MCF 10A (cell line): ENCODE measurements around the gene DOCK8. TPM values are rescaled to one million over a fixed set of nuclear protein-coding genes. Genes with fewer than 3 reads are reported as not detected.

Source experiments
- BruUV-seq: library from RNA; stranded (reverse); fragments of 400-500 nt; replicated peaks from 2 replicates; lab custom pipeline; 2021; lab: Mats Ljungman, UMichigan
- CTCF ChIA-PET: fragments of 300-600 bp; sonication (Branson Sonifier 250); formaldehyde crosslinking; extraction: SDS; loops from one replicate; lab custom pipeline; 2021; ENCODE audit warnings: antibody characterized with exemption, inconsistent platforms; lab: Yijun Ruan, JAX
- POLR2A ChIA-PET: fragments of 300-600, 350-650 bp; sonication (Branson Sonifier 250); formaldehyde crosslinking; extraction: SDS; loops from one replicate; lab custom pipeline; 2020; ENCODE audit warnings: antibody characterized with exemption, inconsistent platforms; lab: Yijun Ruan, JAX
- DNase-seq: peaks from one replicate; pipeline ENCODE4 v3.0.0-alpha.2; 2018; ENCODE audit not compliant: unreplicated experiment
- H3K27ac Mint-ChIP-seq: one replicate; pipeline ENCODE4 v1.8.0; 2022; ENCODE audit warnings: mild to moderate bottlenecking, low read depth, mixed read lengths; ENCODE audit not compliant: unreplicated experiment
- H3K27me3 Mint-ChIP-seq: one replicate; pipeline ENCODE4 v1.8.0; 2022; ENCODE audit warnings: mixed read lengths; ENCODE audit not compliant: insufficient read depth, unreplicated experiment
- H3K36me3 Mint-ChIP-seq: one replicate; pipeline ENCODE4 v1.8.0; 2022; ENCODE audit warnings: mild to moderate bottlenecking, moderate library complexity, mixed read lengths; ENCODE audit not compliant: insufficient read depth, unreplicated experiment
- H3K4me1 Mint-ChIP-seq: one replicate; pipeline ENCODE4 v1.8.0; 2022; ENCODE audit warnings: mixed read lengths; ENCODE audit not compliant: insufficient read depth, unreplicated experiment
- H3K4me3 Mint-ChIP-seq: one replicate; pipeline ENCODE4 v1.8.0; 2022; ENCODE audit warnings: mild to moderate bottlenecking, moderate library complexity, mixed read lengths; ENCODE audit not compliant: unreplicated experiment
- H3K9me3 Mint-ChIP-seq: one replicate; pipeline ENCODE4 v1.8.0; 2022; ENCODE audit warnings: mixed read lengths; ENCODE audit not compliant: unreplicated experiment
- CTCF ChIP-seq: fragments of 200-600 bp; IDR thresholded peaks from one replicate; pipeline ENCODE4 v1.8.0; 2022; ENCODE audit warnings: antibody characterized with exemption, mild to moderate bottlenecking; ENCODE audit not compliant: unreplicated experiment
- intact Hi-C: fragments of 100-400 bp; cut with micrococcal nuclease; formaldehyde crosslinking; loops from 2 replicates; pipeline ENCODE4 v1.14.1; 2022
- total RNA-seq: library from RNA; stranded (reverse); gene quantifications from 2 replicates; pipeline ENCODE4 v1.2.3, GENCODE V29; 2022

DOCK8 gene
- total RNA-seq, 1 experiment from 2014 or later = 5.2 TPM

GRCh38 chr9:206481-206880, 8.2 kb upstream of the DOCK8 start:
- no TSS peak for BruUV-seq
- Mint-ChIP-seq H3K4me3 (no peak overlapping the region), H3K9me3 (no peaks in the 10 kb centered on the region), H3K36me3 (no peaks in the 10 kb centered on the region), H3K4me1 (no peaks in the 10 kb centered on the region), H3K27me3 (no peaks in the 10 kb centered on the region), H3K27ac (no peak overlapping the region)
- ChIA-PET CTCF (no interaction called here), POLR2A (no interaction called here)
- intact Hi-C loops = no loop called here
- TF ChIP-seq CTCF = no peak
- no peak for DNase-seq

DNA sequence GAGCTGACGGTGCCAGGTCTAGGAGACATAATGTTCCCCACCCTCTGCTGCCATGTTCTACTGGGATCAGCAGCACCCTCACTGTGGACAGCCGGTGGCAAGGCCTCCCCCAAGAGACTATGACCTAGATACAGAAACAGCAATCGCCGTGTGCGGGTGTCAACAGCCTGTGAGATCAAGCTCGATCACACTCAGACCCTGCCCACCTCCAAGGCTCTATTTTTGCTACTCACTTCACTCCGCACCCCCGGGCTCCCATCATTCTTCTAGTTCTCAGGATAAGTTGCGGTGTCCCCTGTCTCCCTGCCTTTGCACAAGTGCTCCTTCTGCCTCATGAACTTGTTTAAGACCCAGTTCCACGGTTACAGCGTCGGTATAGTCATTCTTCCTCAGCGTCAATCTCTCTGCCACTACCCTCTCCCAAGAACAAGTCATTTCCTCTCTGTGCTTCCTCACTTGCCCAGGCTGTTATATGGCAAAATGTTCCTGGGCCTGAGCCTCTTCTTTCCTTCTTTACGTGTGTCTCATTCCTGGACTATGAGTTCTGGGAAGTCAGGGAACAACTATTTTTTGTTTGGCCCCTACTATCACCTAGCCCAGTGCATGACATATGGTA, 5.4 kb upstream of the DOCK8 start:
- H3K4me1 Mint-ChIP-seq = no peaks in the 10 kb centered on the region
- POLR2A ChIA-PET = no interaction called here
- no peak for DNase-seq
- TF ChIP-seq CTCF = no peak
- H3K27me3 Mint-ChIP-seq = no peaks in the 10 kb centered on the region
- H3K9me3 Mint-ChIP-seq = no peaks in the 10 kb centered on the region
- H3K36me3 Mint-ChIP-seq = no peaks in the 10 kb centered on the region
- CTCF ChIA-PET = no interaction called here
- no peak overlapping the region for H3K27ac Mint-ChIP-seq
- BruUV-seq = no TSS peak
- H3K4me3 Mint-ChIP-seq = no peak overlapping the region
- intact Hi-C loops = no loop called here

DNA sequence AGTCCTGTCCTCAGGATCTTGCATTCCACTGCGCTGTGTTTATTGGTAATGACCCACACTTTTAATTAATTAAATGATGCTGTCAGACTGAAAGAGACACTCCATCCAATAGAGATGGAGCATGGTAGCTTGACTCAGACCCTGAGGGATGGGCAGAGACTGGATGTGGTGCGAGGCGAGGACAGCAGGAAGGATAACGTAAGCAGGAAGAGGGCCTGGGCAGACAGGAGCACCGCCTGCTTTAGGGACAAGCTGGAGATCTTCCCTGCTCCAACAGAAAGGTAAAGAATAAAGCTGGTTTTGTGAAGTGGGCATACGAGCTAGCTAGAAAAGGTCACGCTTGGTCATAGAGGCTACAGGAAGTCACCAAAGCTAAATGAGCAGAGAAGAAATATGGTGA, 3.6 kb upstream of the DOCK8 start:
- DNase-seq = no peak
- intact Hi-C loops = no loop called here
- Mint-ChIP-seq H3K9me3 (no peaks in the 10 kb centered on the region), H3K27me3 (no peaks in the 10 kb centered on the region), H3K4me3 (no peak overlapping the region), H3K4me1 (no peaks in the 10 kb centered on the region), H3K27ac (no peak overlapping the region), H3K36me3 (no peaks in the 10 kb centered on the region)
- ChIA-PET CTCF (interaction anchor here (0.5 to 0.9 kb wide), 3 partner anchors 18 to 604 kb away, joined by 3 to 4 read pairs (median 4); no protein-coding TSS in a partner anchor), POLR2A (interaction anchor here (1.0 kb wide), 1 partner anchor 9 kb away, joined by 4 read pairs; no protein-coding TSS in a partner anchor)
- no peak for TF ChIP-seq CTCF
- BruUV-seq = no TSS peak

- no TSS peak for BruUV-seq
- TF ChIP-seq CTCF = no peak
- Mint-ChIP-seq H3K9me3 (no peaks in the 10 kb centered on the region), H3K27ac (no peak overlapping the region), H3K4me1 (no peaks in the 10 kb centered on the region), H3K4me3 (no peak overlapping the region), H3K36me3 (no peaks in the 10 kb centered on the region), H3K27me3 (no peaks in the 10 kb centered on the region)
- DNase-seq = peak; percentile 39
- POLR2A ChIA-PET = interaction anchor here (1.0 kb wide), 1 partner anchor 8 kb away, joined by 4 read pairs; no protein-coding TSS in a partner anchor
- CTCF ChIA-PET = interaction anchor here (0.5 to 0.9 kb wide), 2 partner anchors 17 to 28 kb away, joined by 3 to 4 read pairs; no protein-coding TSS in a partner anchor
- intact Hi-C loops = no loop called here
Observed at GRCh38 chr9:211557-211956, 3.1 kb upstream of the DOCK8 start.
